ENCODE data around the gene C12orf60. TPM values are rescaled to one million over a fixed set of nuclear protein-coding genes. Genes with fewer than 3 reads are reported as not detected.

C12orf60 gene
- total RNA-seq, 1 donor from 2014 or later: 1.3 TPM

Other genes with a start within 250 kb of the C12orf60 start
- 16.9 TPM for gene PLBD1, start 235.8 kb upstream of the C12orf60 start, total RNA-seq
- 0.21 TPM for gene GUCY2C, start 107.1 kb upstream of the C12orf60 start, total RNA-seq
- gene WBP11, start 192 bp upstream of the C12orf60 start, total RNA-seq: 25.3 TPM
- gene SMCO3, start 10.5 kb downstream of the C12orf60 start, total RNA-seq: 0.51 TPM
- gene ART4, start 39.9 kb downstream of the C12orf60 start, total RNA-seq: 0.10 TPM
- gene MGP, start 82.2 kb downstream of the C12orf60 start, total RNA-seq: 97.7 TPM
- gene ERP27, start 134.9 kb downstream of the C12orf60 start, total RNA-seq: 1.9 TPM
- 23.0 TPM for gene ARHGDIB, start 157.9 kb downstream of the C12orf60 start, total RNA-seq
- gene PDE6H, start 169.4 kb downstream of the C12orf60 start, total RNA-seq: not detected